Panc1 (cell line): ENCODE data around the gene CYCS.

ENCODE experiments used
- POLR2AphosphoS5 ChIP-seq: IDR thresholded peaks from 2 replicates; pipeline ENCODE4 v1.6.1; 2012; ENCODE audit warnings: mild to moderate bottlenecking, low read depth, low read length, moderate library complexity
- SIN3A ChIP-seq: IDR thresholded peaks from 2 replicates; pipeline ENCODE4 v1.6.1; 2012; ENCODE audit warnings: low read depth, mild to moderate bottlenecking, low read length, moderate library complexity, borderline replicate concordance; ENCODE audit not compliant: insufficient read depth
- TCF7L2 ChIP-seq: IDR thresholded peaks from 2 replicates; pipeline ENCODE4 v1.6.1; 2011; ENCODE audit warnings: mild to moderate bottlenecking, low read depth, low read length, inconsistent platforms
- TF ChIP-seq, protein P1 (sequence below): fragments of 450-650 bp; IDR thresholded peaks from 2 replicates; pipeline ENCODE4 v1.5.1; 2017; ENCODE audit warnings: mild to moderate bottlenecking
- TF ChIP-seq, protein P2 (sequence below), 2 experiments: IDR thresholded peaks; 2 replicates each; pipeline ENCODE4 v1.6.1; 2011 to 2012; ENCODE audit warnings: low read depth in 2 of 2, control low read depth in 1 of 2, low read length in 1 of 2, mild to moderate bottlenecking in 1 of 2, moderate library complexity in 1 of 2; ENCODE audit not compliant: insufficient read depth in 1 of 2

GRCh38 chr7:25095516-25096345 lies 29.3 kb downstream of the CYCS start:
- TF ChIP-seq POLR2AphosphoS5: no peak
- TF ChIP-seq, protein P1, sequence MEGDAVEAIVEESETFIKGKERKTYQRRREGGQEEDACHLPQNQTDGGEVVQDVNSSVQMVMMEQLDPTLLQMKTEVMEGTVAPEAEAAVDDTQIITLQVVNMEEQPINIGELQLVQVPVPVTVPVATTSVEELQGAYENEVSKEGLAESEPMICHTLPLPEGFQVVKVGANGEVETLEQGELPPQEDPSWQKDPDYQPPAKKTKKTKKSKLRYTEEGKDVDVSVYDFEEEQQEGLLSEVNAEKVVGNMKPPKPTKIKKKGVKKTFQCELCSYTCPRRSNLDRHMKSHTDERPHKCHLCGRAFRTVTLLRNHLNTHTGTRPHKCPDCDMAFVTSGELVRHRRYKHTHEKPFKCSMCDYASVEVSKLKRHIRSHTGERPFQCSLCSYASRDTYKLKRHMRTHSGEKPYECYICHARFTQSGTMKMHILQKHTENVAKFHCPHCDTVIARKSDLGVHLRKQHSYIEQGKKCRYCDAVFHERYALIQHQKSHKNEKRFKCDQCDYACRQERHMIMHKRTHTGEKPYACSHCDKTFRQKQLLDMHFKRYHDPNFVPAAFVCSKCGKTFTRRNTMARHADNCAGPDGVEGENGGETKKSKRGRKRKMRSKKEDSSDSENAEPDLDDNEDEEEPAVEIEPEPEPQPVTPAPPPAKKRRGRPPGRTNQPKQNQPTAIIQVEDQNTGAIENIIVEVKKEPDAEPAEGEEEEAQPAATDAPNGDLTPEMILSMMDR: no peak
- TF ChIP-seq TCF7L2: no peak
- TF ChIP-seq, protein P2, sequence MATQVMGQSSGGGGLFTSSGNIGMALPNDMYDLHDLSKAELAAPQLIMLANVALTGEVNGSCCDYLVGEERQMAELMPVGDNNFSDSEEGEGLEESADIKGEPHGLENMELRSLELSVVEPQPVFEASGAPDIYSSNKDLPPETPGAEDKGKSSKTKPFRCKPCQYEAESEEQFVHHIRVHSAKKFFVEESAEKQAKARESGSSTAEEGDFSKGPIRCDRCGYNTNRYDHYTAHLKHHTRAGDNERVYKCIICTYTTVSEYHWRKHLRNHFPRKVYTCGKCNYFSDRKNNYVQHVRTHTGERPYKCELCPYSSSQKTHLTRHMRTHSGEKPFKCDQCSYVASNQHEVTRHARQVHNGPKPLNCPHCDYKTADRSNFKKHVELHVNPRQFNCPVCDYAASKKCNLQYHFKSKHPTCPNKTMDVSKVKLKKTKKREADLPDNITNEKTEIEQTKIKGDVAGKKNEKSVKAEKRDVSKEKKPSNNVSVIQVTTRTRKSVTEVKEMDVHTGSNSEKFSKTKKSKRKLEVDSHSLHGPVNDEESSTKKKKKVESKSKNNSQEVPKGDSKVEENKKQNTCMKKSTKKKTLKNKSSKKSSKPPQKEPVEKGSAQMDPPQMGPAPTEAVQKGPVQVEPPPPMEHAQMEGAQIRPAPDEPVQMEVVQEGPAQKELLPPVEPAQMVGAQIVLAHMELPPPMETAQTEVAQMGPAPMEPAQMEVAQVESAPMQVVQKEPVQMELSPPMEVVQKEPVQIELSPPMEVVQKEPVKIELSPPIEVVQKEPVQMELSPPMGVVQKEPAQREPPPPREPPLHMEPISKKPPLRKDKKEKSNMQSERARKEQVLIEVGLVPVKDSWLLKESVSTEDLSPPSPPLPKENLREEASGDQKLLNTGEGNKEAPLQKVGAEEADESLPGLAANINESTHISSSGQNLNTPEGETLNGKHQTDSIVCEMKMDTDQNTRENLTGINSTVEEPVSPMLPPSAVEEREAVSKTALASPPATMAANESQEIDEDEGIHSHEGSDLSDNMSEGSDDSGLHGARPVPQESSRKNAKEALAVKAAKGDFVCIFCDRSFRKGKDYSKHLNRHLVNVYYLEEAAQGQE (IDR thresholded peaks at IDR 0.05; ENCODE audit: insufficient read depth in 1 of 2, low read depth in 2 of 2, low read length in 1 of 2): no peak
- no peak for TF ChIP-seq SIN3A
